ENCODE results near the gene NUDCD3.
A peak's percentile ranks its signal among the peaks of the same experiment; 100 is the strongest.

Gene NUDCD3

DNA sequence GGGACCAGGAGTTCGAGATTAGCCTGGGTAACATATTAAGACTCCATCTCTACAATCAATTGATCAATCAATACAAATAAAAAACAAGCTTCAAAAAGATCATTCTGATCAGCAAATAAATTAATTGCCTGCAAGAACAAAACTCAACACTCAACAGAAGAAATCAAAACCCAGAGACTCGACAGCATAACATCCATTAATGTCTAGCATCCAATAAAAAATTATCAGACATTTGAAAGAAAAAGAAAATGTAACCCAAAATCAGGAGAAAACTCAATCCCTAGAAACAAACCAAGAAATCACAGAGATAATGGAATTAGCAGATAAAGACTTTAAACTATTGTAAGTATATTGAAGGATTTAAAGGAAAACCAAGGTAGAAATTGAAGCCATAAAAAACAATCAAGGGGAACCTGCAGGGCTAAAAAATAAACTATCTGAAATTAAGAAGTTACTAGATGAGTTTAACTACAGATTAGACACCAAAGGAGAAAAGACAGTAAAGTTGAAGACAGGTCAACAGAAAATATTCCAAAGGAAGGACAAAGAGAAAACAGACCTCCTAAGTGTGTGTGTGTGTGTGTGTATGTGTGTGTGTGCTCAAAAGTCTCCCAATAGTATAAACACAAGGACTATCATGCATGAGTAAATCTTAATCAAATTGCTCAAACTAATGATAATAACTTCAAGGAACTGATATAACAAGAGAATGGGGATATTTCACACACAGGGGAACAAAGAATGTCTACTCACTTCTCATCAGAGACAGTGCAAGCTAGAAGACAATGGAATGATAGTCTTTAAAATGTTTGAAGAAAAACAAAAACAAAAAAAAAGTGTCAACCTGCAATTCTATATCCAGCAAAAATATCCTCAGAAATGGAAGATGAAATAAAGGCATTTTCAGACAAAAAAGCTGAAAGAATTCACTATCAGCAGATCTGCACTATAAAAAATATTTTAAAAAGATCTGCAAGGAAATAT, 7.7 kb downstream of the NUDCD3 start:
- DNase-seq = no peak

- DNase-seq = no peak
Measured at GRCh38 chr7:44477938-44478337, 12.5 kb downstream of the NUDCD3 start.

DNA sequence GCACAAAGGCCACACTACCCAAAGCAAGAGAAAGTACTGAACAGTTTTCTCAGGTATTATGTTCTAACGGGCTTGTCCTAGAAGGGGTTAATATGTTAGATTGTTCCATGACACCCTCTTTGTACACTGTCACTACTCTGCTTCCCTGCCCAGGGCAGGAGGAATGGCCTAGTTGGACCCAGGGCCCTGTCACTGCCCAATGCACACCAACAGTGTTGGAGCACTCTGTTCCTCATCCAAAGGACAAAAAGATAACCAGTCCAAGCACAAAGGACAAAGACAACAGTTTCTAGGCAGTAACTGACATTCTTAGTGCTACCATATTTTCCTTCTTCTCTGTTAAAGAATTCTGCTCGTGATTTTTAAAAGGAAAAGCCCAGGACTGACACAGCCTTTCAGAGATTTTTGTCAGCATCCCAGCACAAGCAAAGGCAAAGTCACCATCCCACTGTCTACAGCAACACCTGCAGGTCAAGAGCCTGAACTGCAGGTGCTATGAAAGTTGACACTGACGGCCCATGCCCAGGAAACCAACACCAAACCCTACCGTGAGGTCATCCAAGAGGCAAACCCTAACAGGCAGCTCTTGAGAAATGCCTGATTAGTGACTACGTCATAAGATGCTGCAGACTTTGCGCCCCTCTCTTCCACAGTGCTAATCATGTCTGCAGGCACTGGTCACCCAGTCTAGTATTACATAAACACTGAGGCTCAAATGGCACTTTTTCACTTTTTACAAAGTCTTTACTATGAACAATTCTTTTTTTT, 13.2 kb downstream of the NUDCD3 start:
- peak in 51 of 58 donors; percentile 10 to 79 (median 35) for DNase-seq

DNA sequence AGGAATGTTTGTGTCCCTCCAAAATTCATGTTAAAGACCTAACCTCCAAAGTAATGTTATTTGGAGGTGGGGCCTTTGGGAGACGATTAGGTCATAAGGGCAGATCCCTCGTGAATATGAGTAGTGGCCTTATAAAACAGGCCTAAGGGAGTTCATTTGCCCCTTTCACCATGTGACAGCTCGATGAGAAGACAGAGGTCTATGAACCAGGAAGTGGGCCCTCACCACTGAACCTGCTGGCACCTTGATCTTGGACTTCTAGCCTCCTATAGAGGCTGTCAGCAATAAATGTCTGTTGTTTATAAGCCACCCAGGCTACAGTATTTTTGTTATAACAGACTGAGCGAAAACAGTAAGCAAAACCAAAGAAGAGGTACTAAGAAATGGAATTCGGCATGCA, 14.1 kb downstream of the NUDCD3 start:
- no peak for DNase-seq

DNA sequence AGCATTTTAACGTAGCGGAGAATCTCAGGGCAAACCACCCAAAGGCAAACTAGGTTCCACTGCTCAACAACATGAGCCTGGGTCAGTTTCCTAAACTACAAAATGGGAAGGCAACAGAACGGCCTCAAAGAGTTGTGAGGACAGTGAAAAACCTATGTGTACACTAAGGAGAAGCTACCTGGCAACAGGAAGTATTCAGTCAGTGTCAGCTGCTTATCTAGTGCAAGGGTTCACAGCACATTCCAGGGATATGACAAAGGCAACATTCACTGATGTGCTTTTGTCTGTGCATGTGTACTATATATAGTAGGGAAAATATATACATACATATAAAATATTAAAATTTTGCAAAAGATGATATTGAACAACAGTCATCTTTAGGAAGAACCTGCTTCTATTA, 17.2 kb downstream of the NUDCD3 start:
- no peak for DNase-seq

GRCh38 chr7:44472843-44473242, 17.6 kb downstream of the NUDCD3 start:
- DNase-seq = no peak

DNA sequence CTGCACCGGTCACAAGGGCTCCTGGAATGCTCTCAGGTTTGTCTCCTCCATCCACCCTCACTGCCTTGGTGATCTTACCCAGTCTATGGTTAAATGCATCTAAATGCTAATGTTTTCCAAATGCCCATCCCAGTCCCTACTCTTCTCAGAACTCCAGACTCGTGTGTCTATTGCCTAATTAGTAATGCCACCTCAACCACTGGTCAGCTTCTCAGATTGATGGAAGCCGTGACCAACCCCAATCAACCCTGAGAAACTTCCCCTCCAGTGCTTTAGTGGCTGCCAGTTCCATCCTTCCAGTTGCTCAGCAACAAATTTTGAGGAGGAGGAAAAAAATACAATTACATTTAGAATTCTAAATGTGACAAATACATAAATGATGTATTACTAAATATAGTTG, 18.6 kb downstream of the NUDCD3 start:
- no peak for DNase-seq

DNA sequence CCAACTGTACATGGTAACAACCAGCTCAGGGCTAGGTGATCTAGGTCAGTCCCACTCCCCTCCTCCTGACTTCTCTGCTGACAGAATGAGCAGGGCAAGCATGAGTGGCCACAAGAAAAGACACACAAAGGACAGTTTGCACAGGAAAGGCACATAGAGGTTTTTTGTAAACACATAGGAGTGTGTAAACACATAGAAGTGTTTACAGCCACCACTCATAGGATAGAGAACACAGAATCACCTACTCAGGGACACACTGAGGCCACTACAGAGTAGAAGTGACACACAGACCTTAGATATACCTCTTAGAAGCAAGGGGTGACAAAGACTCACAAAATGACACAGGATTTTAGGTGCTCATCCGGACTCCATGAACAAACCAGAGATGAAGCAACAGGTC, 19.0 kb downstream of the NUDCD3 start:
- no peak for DNase-seq

DNA sequence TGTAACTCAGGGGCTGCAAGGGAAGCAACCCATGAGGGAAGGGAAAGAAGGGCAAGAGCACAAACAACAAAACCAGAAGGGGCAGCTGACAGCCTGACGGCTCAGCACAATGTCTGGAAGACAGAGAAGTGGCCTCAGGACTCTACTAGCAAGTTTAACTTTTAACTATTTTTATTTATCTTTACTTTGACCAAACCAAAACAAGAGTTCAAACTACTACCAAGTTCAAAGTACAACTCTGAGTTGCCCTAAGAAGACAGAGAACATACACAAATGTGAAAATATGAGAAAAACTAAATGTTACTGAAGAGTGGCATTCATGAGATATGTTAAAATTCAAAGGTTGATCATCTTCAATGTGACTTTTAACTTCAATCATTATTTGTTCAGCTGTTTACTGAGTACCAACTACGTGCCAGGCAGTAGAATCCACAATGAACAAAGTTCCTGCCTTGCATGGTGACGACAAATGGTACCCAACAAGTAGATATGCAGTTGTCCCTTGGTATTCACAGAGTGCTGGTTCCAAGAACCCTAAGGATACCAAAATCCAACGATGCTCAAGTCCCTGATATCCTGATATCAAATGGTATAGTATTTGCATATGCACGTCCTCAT, 19.7 kb downstream of the NUDCD3 start:
- DNase-seq = no peak

- DNase-seq = no peak
Measured at GRCh38 chr7:44470135-44470479, 20.4 kb downstream of the NUDCD3 start.

- no peak for DNase-seq
Measured at GRCh38 chr7:44469461-44470134, 20.9 kb downstream of the NUDCD3 start.

- DNase-seq = peak in 5 of 58 donors; percentile 7 to 64 (median 26)
Measured at GRCh38 chr7:44467217-44467548, 23.3 kb downstream of the NUDCD3 start.

GRCh38 chr7:44466300-44467216, 23.9 kb downstream of the NUDCD3 start:
- peak in 3 of 58 donors; percentile 7 to 20 (median 20) for DNase-seq

- no peak for DNase-seq
Measured at GRCh38 chr7:44465490-44465889, 25.0 kb downstream of the NUDCD3 start.

DNA sequence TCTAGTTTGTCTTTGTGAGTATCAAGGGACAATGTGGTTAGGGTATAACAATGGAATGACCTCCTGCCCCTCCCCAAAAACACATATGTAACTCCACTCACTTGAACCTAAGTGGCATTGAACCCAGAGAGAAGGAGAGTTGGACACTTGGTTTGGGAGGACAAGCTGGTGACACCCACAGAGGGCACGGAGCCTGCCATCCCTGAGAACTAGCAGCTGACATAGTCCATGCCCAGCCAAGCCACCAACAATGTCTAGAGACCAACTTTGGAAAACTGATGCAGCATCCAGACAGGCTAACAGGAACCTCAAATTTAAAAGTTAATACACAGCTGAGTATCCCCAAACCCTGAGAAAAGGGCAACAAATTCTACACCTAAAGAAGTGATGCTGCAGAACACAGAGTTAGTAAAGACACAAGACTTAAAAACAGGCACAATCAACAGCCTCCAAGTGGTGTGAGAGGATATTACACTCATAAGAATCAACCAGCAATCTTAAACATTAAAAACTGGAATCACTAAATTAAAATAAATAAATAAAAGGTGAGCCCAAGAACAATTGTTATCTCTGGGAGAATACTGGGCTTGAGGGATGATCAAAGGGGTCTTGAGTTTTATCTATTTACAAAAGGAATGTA, 27.2 kb downstream of the NUDCD3 start:
- no peak for DNase-seq

GRCh38 chr7:44461387-44461786, 29.1 kb downstream of the NUDCD3 start:
- DNase-seq = no peak

- DNase-seq = no peak
Measured at GRCh38 chr7:44460325-44460724, 30.1 kb downstream of the NUDCD3 start.

DNA sequence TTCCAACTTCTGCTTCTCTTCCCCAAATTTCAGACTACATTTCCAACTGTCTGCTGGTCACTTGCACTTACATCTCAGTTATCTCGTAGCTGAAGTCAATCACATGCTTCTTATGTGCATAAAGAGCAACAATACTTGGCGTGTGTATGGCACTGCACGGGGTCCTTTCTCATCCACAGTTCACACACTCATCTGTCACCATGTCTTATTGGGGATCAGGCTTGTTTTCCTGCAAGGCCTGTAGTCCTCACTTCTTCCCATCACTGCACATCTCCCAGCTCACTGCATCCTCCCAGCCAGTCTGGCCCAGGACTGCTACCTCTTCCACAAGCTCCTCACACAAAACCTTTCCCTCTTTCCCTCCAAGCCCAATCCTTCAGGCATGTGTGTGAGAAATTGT, 35.3 kb downstream of the NUDCD3 start:
- DNase-seq = no peak

GRCh38 chr7:44454348-44454747, 36.1 kb downstream of the NUDCD3 start:
- no peak for DNase-seq

DNA sequence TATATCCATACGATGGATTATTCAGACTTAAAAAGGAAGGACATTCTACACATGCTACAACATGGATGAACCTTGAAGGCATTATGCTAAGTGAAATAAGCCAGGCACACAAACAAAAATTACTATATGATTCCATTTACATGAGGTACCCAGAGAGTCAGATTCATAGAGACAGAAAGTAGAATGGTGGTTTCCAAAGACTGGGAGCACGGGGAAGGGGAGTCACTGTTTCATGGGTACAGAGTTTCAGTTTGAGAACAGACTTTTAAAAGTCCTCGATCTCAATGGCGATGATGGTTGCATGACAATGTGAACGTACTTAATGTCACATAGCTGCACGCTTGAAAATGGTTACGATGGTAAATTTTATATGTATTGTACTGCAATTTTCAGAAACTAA, 39.3 kb downstream of the NUDCD3 start:
- DNase-seq = no peak
